GM10248 (cell line): ENCODE measurements around the gene IQGAP1.
A peak's percentile ranks its signal among the peaks of the same experiment; 100 is the strongest.

ENCODE experiments used
- CTCF ChIA-PET: fragments of 300-600 bp; sonication (Branson Sonifier 250); formaldehyde crosslinking; extraction: SDS; loops from one replicate; lab custom pipeline; 2021; ENCODE audit warnings: antibody characterized with exemption; lab: Yijun Ruan, JAX
- POLR2A ChIA-PET: fragments of 350-650 bp; sonication (Branson Sonifier 250); formaldehyde crosslinking; extraction: SDS; loops from one replicate; lab custom pipeline; 2020; ENCODE audit warnings: antibody characterized with exemption; lab: Yijun Ruan, JAX
- DNase-seq: peaks from one replicate; pipeline ENCODE4 v3.0.0; 2012; ENCODE audit errors: extremely low spot score
- TF ChIP-seq, protein P1 (sequence below): IDR thresholded peaks from 2 replicates; pipeline ENCODE4 v1.5.1; 2012; ENCODE audit warnings: mild to moderate bottlenecking, low read depth; ENCODE audit errors: extremely low read depth, missing control alignments, control extremely low read depth

The IQGAP1 gene

GRCh38 chr15:90482124-90483011 lies 94.3 kb downstream of the IQGAP1 start:
- ChIA-PET POLR2A (no interaction called here), CTCF (interaction anchor here (0.7 to 5.7 kb wide), 58 partner anchors 9 to 453 kb away, joined by 3 to 112 read pairs (median 5); partner anchors contain the start of genes CIB1, CRTC3, HDDC3 and UNC45A)
- DNase-seq = peak; percentile 39
- TF ChIP-seq, protein P1, sequence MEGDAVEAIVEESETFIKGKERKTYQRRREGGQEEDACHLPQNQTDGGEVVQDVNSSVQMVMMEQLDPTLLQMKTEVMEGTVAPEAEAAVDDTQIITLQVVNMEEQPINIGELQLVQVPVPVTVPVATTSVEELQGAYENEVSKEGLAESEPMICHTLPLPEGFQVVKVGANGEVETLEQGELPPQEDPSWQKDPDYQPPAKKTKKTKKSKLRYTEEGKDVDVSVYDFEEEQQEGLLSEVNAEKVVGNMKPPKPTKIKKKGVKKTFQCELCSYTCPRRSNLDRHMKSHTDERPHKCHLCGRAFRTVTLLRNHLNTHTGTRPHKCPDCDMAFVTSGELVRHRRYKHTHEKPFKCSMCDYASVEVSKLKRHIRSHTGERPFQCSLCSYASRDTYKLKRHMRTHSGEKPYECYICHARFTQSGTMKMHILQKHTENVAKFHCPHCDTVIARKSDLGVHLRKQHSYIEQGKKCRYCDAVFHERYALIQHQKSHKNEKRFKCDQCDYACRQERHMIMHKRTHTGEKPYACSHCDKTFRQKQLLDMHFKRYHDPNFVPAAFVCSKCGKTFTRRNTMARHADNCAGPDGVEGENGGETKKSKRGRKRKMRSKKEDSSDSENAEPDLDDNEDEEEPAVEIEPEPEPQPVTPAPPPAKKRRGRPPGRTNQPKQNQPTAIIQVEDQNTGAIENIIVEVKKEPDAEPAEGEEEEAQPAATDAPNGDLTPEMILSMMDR = peak; percentile 68

DNA sequence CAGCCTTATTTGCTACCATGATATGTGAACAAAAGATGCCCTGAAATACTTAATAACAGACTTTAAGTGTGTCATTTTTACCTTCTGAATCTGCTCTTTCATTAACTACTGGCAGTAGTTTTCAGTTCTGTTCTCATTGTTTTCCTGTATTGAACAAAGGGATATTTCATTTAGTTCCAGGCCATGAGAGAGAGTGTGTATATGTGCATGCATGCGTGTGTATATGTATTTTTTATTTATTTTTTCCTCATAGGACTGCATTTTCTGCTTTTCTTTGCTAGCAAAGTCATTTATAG lies 94.9 kb downstream of the IQGAP1 start:
- DNase-seq = no peak
- TF ChIP-seq, protein P1 = no peak
- ChIA-PET CTCF (interaction anchor here (0.7 to 5.7 kb wide), 38 partner anchors 9 to 452 kb away, joined by 3 to 112 read pairs (median 6); partner anchors contain the start of genes CIB1, CRTC3, HDDC3 and UNC45A), POLR2A (no interaction called here)

DNA sequence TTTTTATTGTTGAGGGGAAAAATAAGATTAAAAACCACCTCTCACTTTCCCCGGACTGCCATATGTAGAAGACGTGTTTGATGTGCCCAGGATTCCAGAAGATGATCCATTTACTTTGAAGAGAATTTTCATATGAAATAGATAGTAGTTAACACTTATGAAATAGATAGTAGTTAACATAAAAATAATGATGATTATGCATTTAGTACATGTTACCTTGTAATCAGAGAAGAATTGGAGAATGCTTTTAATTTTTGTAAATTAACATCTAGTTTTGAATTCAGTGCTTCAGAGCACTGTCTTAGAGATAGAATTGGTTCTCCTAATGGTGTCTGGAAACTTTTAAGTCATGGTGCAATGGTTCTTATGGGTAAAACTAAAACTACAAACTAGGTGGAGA lies 95.6 kb downstream of the IQGAP1 start:
- ChIA-PET CTCF (interaction anchor here (0.9 to 5.7 kb wide), 9 partner anchors 15 to 236 kb away, joined by 3 to 112 read pairs (median 29); no protein-coding TSS in a partner anchor), POLR2A (no interaction called here)
- TF ChIP-seq, protein P1 = no peak
- no peak for DNase-seq

GRCh38 chr15:90487186-90487585 lies 99.1 kb downstream of the IQGAP1 start:
- ChIA-PET CTCF (interaction anchor here (1.4 to 1.6 kb wide), 2 partner anchors 29 to 127 kb away, joined by 3 to 4 read pairs; no protein-coding TSS in a partner anchor), POLR2A (no interaction called here)

GRCh38 chr15:90489514-90489913 lies 101.5 kb downstream of the IQGAP1 start:
- ChIA-PET POLR2A (no interaction called here), CTCF (interaction anchor here (0.8 to 1.4 kb wide), 5 partner anchors 38 to 256 kb away, joined by 3 to 4 read pairs (median 3); partner anchors contain the start of genes CIB1 and GDPGP1)
- DNase-seq = no peak
- TF ChIP-seq, protein P1 = no peak

More at GRCh38 chr15:90487186-90487585, 99.1 kb downstream of the IQGAP1 start:
- DNase-seq = no peak
- TF ChIP-seq, protein P1 = no peak

GRCh38 chr15:90489944-90490343 lies 101.9 kb downstream of the IQGAP1 start:
- TF ChIP-seq, protein P1 = no peak
- DNase-seq = no peak
- POLR2A ChIA-PET = no interaction called here
- CTCF ChIA-PET = interaction anchor here (1.0 to 2.9 kb wide), 4 partner anchors 8 to 256 kb away, joined by 3 to 13 read pairs (median 4); partner anchors contain the start of genes CIB1 and GDPGP1
